ENCODE measurements around the gene TNRC18.
"Not testable (repeated sequence)": the region's sequence is repeated elsewhere in the genome, so short reads cannot be mapped to it uniquely, and the experiment has no call there.

GRCh38 chr7:5318613-5319012 is 105.0 kb downstream of the TNRC18 start:
- TF ChIP-seq EZH2phosphoT487 (IDR thresholded peaks at IDR 0.05; ENCODE audit: borderline replicate concordance, low read depth, low read length), result not testable (repeated sequence)
- TF ChIP-seq, protein P1, sequence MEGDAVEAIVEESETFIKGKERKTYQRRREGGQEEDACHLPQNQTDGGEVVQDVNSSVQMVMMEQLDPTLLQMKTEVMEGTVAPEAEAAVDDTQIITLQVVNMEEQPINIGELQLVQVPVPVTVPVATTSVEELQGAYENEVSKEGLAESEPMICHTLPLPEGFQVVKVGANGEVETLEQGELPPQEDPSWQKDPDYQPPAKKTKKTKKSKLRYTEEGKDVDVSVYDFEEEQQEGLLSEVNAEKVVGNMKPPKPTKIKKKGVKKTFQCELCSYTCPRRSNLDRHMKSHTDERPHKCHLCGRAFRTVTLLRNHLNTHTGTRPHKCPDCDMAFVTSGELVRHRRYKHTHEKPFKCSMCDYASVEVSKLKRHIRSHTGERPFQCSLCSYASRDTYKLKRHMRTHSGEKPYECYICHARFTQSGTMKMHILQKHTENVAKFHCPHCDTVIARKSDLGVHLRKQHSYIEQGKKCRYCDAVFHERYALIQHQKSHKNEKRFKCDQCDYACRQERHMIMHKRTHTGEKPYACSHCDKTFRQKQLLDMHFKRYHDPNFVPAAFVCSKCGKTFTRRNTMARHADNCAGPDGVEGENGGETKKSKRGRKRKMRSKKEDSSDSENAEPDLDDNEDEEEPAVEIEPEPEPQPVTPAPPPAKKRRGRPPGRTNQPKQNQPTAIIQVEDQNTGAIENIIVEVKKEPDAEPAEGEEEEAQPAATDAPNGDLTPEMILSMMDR (conservative IDR thresholded peaks at IDR 0.05; ENCODE audit: low read length), result not testable (repeated sequence)
